Ovary (tissue), 9 donors: ENCODE results near the gene DNAJC17. TPM values are rescaled to one million over a fixed set of nuclear protein-coding genes. Genes with fewer than 3 reads are reported as not detected.

Experiments used
- DNase-seq, 5 donors: peaks; one replicate each; pipeline ENCODE4 v3.0.0-alpha.2; 2019 to 2020
- H3K27ac ChIP-seq, 2 donors: fragments of 200-600 bp; one replicate each; pipeline versions ENCODE4 v1.5.1 to v1.8.0; 2019 to 2022
- H3K27me3 ChIP-seq: fragments of 200-600 bp; one replicate; pipeline ENCODE4 v1.8.0; 2022
- H3K36me3 ChIP-seq: fragments of 200-600 bp; sonication (generic); one replicate; pipeline ENCODE4 v1.5.1; 2019
- H3K4me1 ChIP-seq: one replicate; pipeline ENCODE4 v1.8.1; 2013; ENCODE audit warnings: mild to moderate bottlenecking, moderate library complexity; ENCODE audit not compliant: insufficient read depth
- H3K4me3 ChIP-seq: fragments of 200-600 bp; sonication (generic); one replicate; pipeline ENCODE4 v1.5.1; 2017
- H3K9me3 ChIP-seq, 2 donors: fragments of 200-600 bp in 1 of 2; sonication (generic) in 1 of 2; one replicate each; pipeline versions ENCODE4 v1.5.1 to v1.8.1; 2013 to 2019; ENCODE audit warnings: mild to moderate bottlenecking in 1 of 2, moderate library complexity in 1 of 2
- CTCF ChIP-seq, 3 donors: fragments of 450-650 bp in 2 of 3; fragments of 200-600 bp in 1 of 3; IDR thresholded peaks; one replicate each; pipeline versions ENCODE4 v1.5.1 to v1.8.0; 2016 to 2022; ENCODE audit warnings: antibody characterized with exemption in 3 of 3, mild to moderate bottlenecking in 1 of 3
- EP300 ChIP-seq: sonication (generic); formaldehyde crosslinking; IDR thresholded peaks from one replicate; pipeline ENCODE4 v1.6.1; 2017; ENCODE audit warnings: antibody characterized with exemption
- POLR2A ChIP-seq: fragments of 450-650 bp; IDR thresholded peaks from one replicate; pipeline ENCODE4 v1.6.1; 2017; ENCODE audit warnings: antibody characterized with exemption, mild to moderate bottlenecking, moderate library complexity
- WGBS, 3 donors: extraction: QIAGEN DNeasy Blood & Tissue Kit in 1 of 3; methylation state at CpG; one replicate each; pipeline versions ENCODE4 v1.1.5 to v1.1.7; 2013 to 2017; 5-methylcytosine and 5-hydroxymethylcytosine counted together
- intact Hi-C, 4 donors: fragments of 100-400 bp; cut with DNase I; formaldehyde crosslinking; loops; one replicate each; pipeline versions ENCODE4 v1.11.0 to v1.15.1; 2022 to 2023
- polyA plus RNA-seq, 2 donors: library from polyadenylated mRNA; stranded (reverse); fragments of 200-250 nt in 1 of 2; fragments of 350-450 nt in 1 of 2; fragmentation: Illumina TruSeq in 1 of 2; extraction: RNeasy Lipid Tissue Mini Kit (QIAGEN cat#74804) in 1 of 2; gene quantifications; one replicate each; pipeline ENCODE4 v1.2.3, GENCODE V29; 2013 to 2014
- small RNA-seq: library from RNA; depleted of rRNA; stranded (forward); fragments of <200 nt; gene quantifications from one replicate; pipeline ENCODE3, GENCODE V24; 2016
- total RNA-seq, 7 donors: library from RNA; depleted of rRNA in 2 of 7; stranded (reverse); fragments of >200 nt in 2 of 7; fragmentation: NEBNext Ultra II Directional in 3 of 7; extraction: Animal tissue kit (Norgen Biotek cat#: 25700) in 3 of 7; gene quantifications; one replicate each; pipeline versions ENCODE4 v1.1.0 to v1.2.4, GENCODE V29; 2016 to 2023
- donor health status: DM: no; HTN: no; CAD: no; lungs with moderate emphysema.
- donor health status: DM: no; HTN: no; CAD: no.
- donor health status: Bipolar disorder and iron deficiency.
- donor health status: DM: yes; HTN: yes; CAD: no.
- donor health status: DM: no; HTN: no; CAD: no.
- donor health status: DM: yes; HTN: yes; CAD: no.

The DNAJC17 gene
- total and polyA plus RNA-seq, 9 donors, result 10.5 to 57.9 (median 31.7) TPM

- no peak overlapping the region for H3K27ac ChIP-seq
- no peaks in the 10 kb centered on the region for H3K9me3 ChIP-seq
- H3K4me1 ChIP-seq, result no peaks in the 10 kb centered on the region
- no peak overlapping the region for H3K4me3 ChIP-seq
- intact Hi-C loops, result no loop called here
- no peaks in the 10 kb centered on the region for H3K27me3 ChIP-seq
- TF ChIP-seq CTCF (IDR thresholded peaks at IDR 0.05) (no peak), POLR2A (no peak), EP300 (no peak)
- 79 to 88% (median 82%) methylated on average over 4 of the region's 4 CpGs for WGBS, 3 donors
- H3K36me3 ChIP-seq, result no peaks in the 10 kb centered on the region
- no peak for DNase-seq
These were observed 84.9 kb downstream of the DNAJC17 start for GRCh38 chr15:40722354-40722753.

GRCh38 chr15:40721701-40722100 is 85.6 kb downstream of the DNAJC17 start:
- DNase-seq, result no peak
- no peak overlapping the region for H3K4me3 ChIP-seq
- no peaks in the 10 kb centered on the region for H3K9me3 ChIP-seq
- no peak for TF ChIP-seq CTCF (IDR thresholded peaks at IDR 0.05)
- TF ChIP-seq POLR2A, result no peak
- no peak for TF ChIP-seq EP300
- intact Hi-C loops, result no loop called here
- H3K27me3 ChIP-seq, result no peaks in the 10 kb centered on the region
- no peaks in the 10 kb centered on the region for H3K36me3 ChIP-seq
- H3K27ac ChIP-seq, result no peak overlapping the region
- WGBS, 3 donors, result 68 to 74% (median 69%) methylated on average over 1 of the region's 1 CpG
- no peaks in the 10 kb centered on the region for H3K4me1 ChIP-seq

GRCh38 chr15:40716165-40716564 is 91.1 kb downstream of the DNAJC17 start:
- Histone ChIP-seq H3K4me1 (no peaks in the 10 kb centered on the region), H3K27me3 (no peaks in the 10 kb centered on the region), H3K4me3 (no peak overlapping the region), H3K9me3 (no peaks in the 10 kb centered on the region), H3K27ac (no peak overlapping the region), H3K36me3 (no peaks in the 10 kb centered on the region)
- TF ChIP-seq POLR2A (no peak), CTCF (IDR thresholded peaks at IDR 0.05) (no peak), EP300 (no peak)
- WGBS, 3 donors, result 86 to 91% (median 89%) methylated on average over 6 of the region's 6 CpGs
- intact Hi-C loops, result no loop called here
- DNase-seq, result no peak

Small RNAs within 50 kb of the gene (small RNA-seq; reads per million reads assigned to genes)
- not detected for gene SUMO2P15

Other genes with a start within 250 kb of the DNAJC17 start
- gene CCDC32, start 242.4 kb downstream of the DNAJC17 start, total RNA-seq, result 10 to 100 TPM; 21.0 to 57.6 (median 31.0) TPM
- 10 to 100 TPM; 26.9 to 32.0 TPM for gene CCDC32, start 242.4 kb downstream of the DNAJC17 start, polyA plus RNA-seq
- gene RPUSD2, start 238.2 kb downstream of the DNAJC17 start, total RNA-seq, result 10 to 100 TPM in 4 of 7 donors, 1 to 10 TPM in 3; 2.9 to 13.0 (median 11.1) TPM
- gene RPUSD2, start 238.2 kb downstream of the DNAJC17 start, polyA plus RNA-seq, result 1 to 10 TPM; 5.4 to 9.7 TPM
- 1 to 10 TPM in 2 of 7 donors, under 1 TPM in 5; 0.13 to 1.4 (median 0.48) TPM for gene KNL1, start 213.2 kb downstream of the DNAJC17 start, total RNA-seq
- gene KNL1, start 213.2 kb downstream of the DNAJC17 start, polyA plus RNA-seq, result under 1 TPM; 0.15 to 0.77 TPM
- gene RAD51, start 112.3 kb downstream of the DNAJC17 start, total RNA-seq, result 1 to 10 TPM in 1 of 7 donors, under 1 TPM in 3, not detected in 3; 0.41 to 2.5 (median 0.52) TPM
- gene RAD51, start 112.3 kb downstream of the DNAJC17 start, polyA plus RNA-seq, result 1 to 10 TPM in 1 of 2 donors, under 1 TPM in 1; 0.85 to 1.8 TPM
- 10 to 100 TPM; 19.2 to 35.6 (median 25.4) TPM for gene RMDN3, start 52.2 kb downstream of the DNAJC17 start, total RNA-seq
- gene RMDN3, start 52.2 kb downstream of the DNAJC17 start, polyA plus RNA-seq, result 10 to 100 TPM; 21.6 to 23.5 TPM
- 10 to 100 TPM; 16.1 to 40.1 (median 20.8) TPM for gene GCHFR, start 43.4 kb downstream of the DNAJC17 start, total RNA-seq
- 10 to 100 TPM in 1 of 2 donors, 1 to 10 TPM in 1; 2.8 to 26.1 TPM for gene GCHFR, start 43.4 kb downstream of the DNAJC17 start, polyA plus RNA-seq
- gene C15orf62, start 37.5 kb downstream of the DNAJC17 start, total RNA-seq, result 1 to 10 TPM in 1 of 7 donors, under 1 TPM in 6; 0.41 to 1.2 (median 0.69) TPM
- under 1 TPM; 0.33 to 0.52 TPM for gene C15orf62, start 37.5 kb downstream of the DNAJC17 start, polyA plus RNA-seq
- gene ZFYVE19, start 384 bp downstream of the DNAJC17 start, total RNA-seq, result 10 to 100 TPM; 15.9 to 31.0 (median 17.4) TPM
- gene ZFYVE19, start 384 bp downstream of the DNAJC17 start, polyA plus RNA-seq, result 10 to 100 TPM; 14.7 to 19.1 TPM
- under 1 TPM in 1 of 7 donors, not detected in 6; 0.95 TPM for gene PPP1R14D, start 21.2 kb upstream of the DNAJC17 start, total RNA-seq
- not detected for gene PPP1R14D, start 21.2 kb upstream of the DNAJC17 start, polyA plus RNA-seq
- gene SPINT1, start 36.6 kb upstream of the DNAJC17 start, total RNA-seq, result 100 to 1,000 TPM in 1 of 7 donors, 10 to 100 TPM in 2, 1 to 10 TPM in 3, under 1 TPM in 1; 0.76 to 131 (median 7.4) TPM
- gene SPINT1, start 36.6 kb upstream of the DNAJC17 start, polyA plus RNA-seq, result 1 to 10 TPM; 1.6 to 2.0 TPM
- 1 to 10 TPM in 1 of 7 donors, under 1 TPM in 3, not detected in 3; 0.22 to 3.4 (median 0.33) TPM for gene RHOV, start 66.8 kb upstream of the DNAJC17 start, total RNA-seq
- under 1 TPM; 0.07 to 0.13 TPM for gene RHOV, start 66.8 kb upstream of the DNAJC17 start, polyA plus RNA-seq
- 10 to 100 TPM; 12.3 to 26.3 (median 21.8) TPM for gene VPS18, start 87.0 kb upstream of the DNAJC17 start, total RNA-seq
- 1 to 10 TPM; 8.0 to 8.2 TPM for gene VPS18, start 87.0 kb upstream of the DNAJC17 start, polyA plus RNA-seq
- 10 to 100 TPM in 1 of 7 donors, 1 to 10 TPM in 6; 2.6 to 10.7 (median 7.9) TPM for gene DLL4, start 121.9 kb upstream of the DNAJC17 start, total RNA-seq
- 10 to 100 TPM in 1 of 2 donors, 1 to 10 TPM in 1; 4.1 to 15.7 TPM for gene DLL4, start 121.9 kb upstream of the DNAJC17 start, polyA plus RNA-seq
- gene CHAC1, start 146.0 kb upstream of the DNAJC17 start, total RNA-seq, result 100 to 1,000 TPM in 1 of 7 donors, 10 to 100 TPM in 2, 1 to 10 TPM in 2, under 1 TPM in 2; 0.50 to 146 (median 2.6) TPM
- 1 to 10 TPM in 1 of 2 donors, under 1 TPM in 1; 0.18 to 1.0 TPM for gene CHAC1, start 146.0 kb upstream of the DNAJC17 start, polyA plus RNA-seq